Measurements from ENCODE around the gene LRRC2. TPM values are rescaled to one million over a fixed set of nuclear protein-coding genes. Genes with fewer than 3 reads are reported as not detected.

The LRRC2 gene
- total RNA-seq, 1 experiment from 2014 or later, result not detected

- DNase-seq (ENCODE audit: low read depth, low spot score) (no peak), ATAC-seq (no peak)
- ChIA-PET CTCF (no interaction called here), POLR2A (no interaction called here)
- no peak for TF ChIP-seq POLR2AphosphoS5 (IDR thresholded peaks at IDR 0.05; ENCODE audit: low read depth, low read length)
- TF ChIP-seq, protein P1, sequence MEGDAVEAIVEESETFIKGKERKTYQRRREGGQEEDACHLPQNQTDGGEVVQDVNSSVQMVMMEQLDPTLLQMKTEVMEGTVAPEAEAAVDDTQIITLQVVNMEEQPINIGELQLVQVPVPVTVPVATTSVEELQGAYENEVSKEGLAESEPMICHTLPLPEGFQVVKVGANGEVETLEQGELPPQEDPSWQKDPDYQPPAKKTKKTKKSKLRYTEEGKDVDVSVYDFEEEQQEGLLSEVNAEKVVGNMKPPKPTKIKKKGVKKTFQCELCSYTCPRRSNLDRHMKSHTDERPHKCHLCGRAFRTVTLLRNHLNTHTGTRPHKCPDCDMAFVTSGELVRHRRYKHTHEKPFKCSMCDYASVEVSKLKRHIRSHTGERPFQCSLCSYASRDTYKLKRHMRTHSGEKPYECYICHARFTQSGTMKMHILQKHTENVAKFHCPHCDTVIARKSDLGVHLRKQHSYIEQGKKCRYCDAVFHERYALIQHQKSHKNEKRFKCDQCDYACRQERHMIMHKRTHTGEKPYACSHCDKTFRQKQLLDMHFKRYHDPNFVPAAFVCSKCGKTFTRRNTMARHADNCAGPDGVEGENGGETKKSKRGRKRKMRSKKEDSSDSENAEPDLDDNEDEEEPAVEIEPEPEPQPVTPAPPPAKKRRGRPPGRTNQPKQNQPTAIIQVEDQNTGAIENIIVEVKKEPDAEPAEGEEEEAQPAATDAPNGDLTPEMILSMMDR (IDR thresholded peaks at IDR 0.05), result no peak
- TF ChIP-seq TCF7L2 (IDR thresholded peaks at IDR 0.05; ENCODE audit: low read depth, low read length), result no peak
- TF ChIP-seq SIN3A (IDR thresholded peaks at IDR 0.05; ENCODE audit: borderline replicate concordance, insufficient read depth, low read depth, low read length), result no peak
- H3K4me1 ChIP-seq (ENCODE audit: control insufficient read depth, insufficient read depth, low read length), result no peaks in the 10 kb centered on the region
- no peaks in the 10 kb centered on the region for H3K36me3 ChIP-seq (ENCODE audit: control insufficient read depth, insufficient read depth, low read length)
- H3K9me3 ChIP-seq (ENCODE audit: control insufficient read depth, insufficient read depth, low read depth, low read length), result no peaks in the 10 kb centered on the region
- in situ Hi-C loops (cut with HindIII; ENCODE audit: low pct_unique_long_range_greater_than_20kb, low sequenced_read_pairs), result no loop called here
- H3K4me3 ChIP-seq (ENCODE audit: low read depth in 2 of 2, low read length in 2 of 2), result no peak overlapping the region
- H3K27me3 ChIP-seq (ENCODE audit: control insufficient read depth, insufficient read depth, low read length), result peaks cover 3% of the 10 kb centered on the region; the same call in 1 of the 2 replicates
- no peak overlapping the region for H3K27ac ChIP-seq (ENCODE audit: low read length)
- BruUV-seq (replicated peaks), result no TSS peak
- intact Hi-C loops (cut with micrococcal nuclease; ENCODE audit: unreplicated experiment), result no loop called here
These were observed 28.8 kb downstream of the LRRC2 start for GRCh38 chr3:46537316-46537715.

GRCh38 chr3:46536758-46537157, 29.3 kb downstream of the LRRC2 start:
- POLR2A ChIA-PET, result no interaction called here
- Histone ChIP-seq H3K4me1 (ENCODE audit: control insufficient read depth, insufficient read depth, low read length) (no peaks in the 10 kb centered on the region), H3K27me3 (ENCODE audit: control insufficient read depth, insufficient read depth, low read length) (peaks cover 3% of the 10 kb centered on the region; the same call in 1 of the 2 replicates), H3K4me3 (ENCODE audit: low read depth in 2 of 2, low read length in 2 of 2) (no peak overlapping the region), H3K36me3 (ENCODE audit: control insufficient read depth, insufficient read depth, low read length) (no peaks in the 10 kb centered on the region), H3K9me3 (ENCODE audit: control insufficient read depth, insufficient read depth, low read depth, low read length) (no peaks in the 10 kb centered on the region), H3K27ac (ENCODE audit: low read length) (no peak overlapping the region)
- in situ Hi-C loops (cut with HindIII; ENCODE audit: low pct_unique_long_range_greater_than_20kb, low sequenced_read_pairs) (no loop called here), intact Hi-C loops (cut with micrococcal nuclease; ENCODE audit: unreplicated experiment) (no loop called here)
- DNase-seq (ENCODE audit: low read depth, low spot score) (no peak), ATAC-seq (no peak)
- no peak for TF ChIP-seq REST (IDR thresholded peaks at IDR 0.05; ENCODE audit: insufficient read depth in 1 of 2, low read depth in 2 of 2, low read length in 1 of 2)
- no peak for TF ChIP-seq SIN3A (IDR thresholded peaks at IDR 0.05; ENCODE audit: borderline replicate concordance, insufficient read depth, low read depth, low read length)
- no peak for TF ChIP-seq TCF7L2 (IDR thresholded peaks at IDR 0.05; ENCODE audit: low read depth, low read length)
- no peak for TF ChIP-seq POLR2AphosphoS5 (IDR thresholded peaks at IDR 0.05; ENCODE audit: low read depth, low read length)
- TF ChIP-seq, protein P1 (IDR thresholded peaks at IDR 0.05), result no peak
- CTCF ChIA-PET, result no interaction called here
- BruUV-seq (replicated peaks), result no TSS peak

Data from Panc1 (cell line).